K562 (cell line): ENCODE measurements around the gene PHYHD1. TPM values are rescaled to one million over a fixed set of nuclear protein-coding genes. Genes with fewer than 3 reads are reported as not detected.

Source experiments
- ATAC-seq: fragments of 200-7000 bp; cut with Tn5 transposase; 3 replicates; pipeline ENCODE4 v1.9.1; 2020; ENCODE audit warnings: moderate library complexity
- BruUV-seq: library from RNA; stranded (reverse); fragments of 400-500 nt; replicated peaks from 2 replicates; lab custom pipeline; 2021; lab: Mats Ljungman, UMichigan
- CTCF ChIA-PET: fragments of 300-600 bp; formaldehyde crosslinking; extraction: SDS; loops from one replicate; lab custom pipeline; 2021; ENCODE audit warnings: low intra/inter-chr PET ratio; lab: Yijun Ruan, JAX
- POLR2A ChIA-PET: fragments of 300-600, 350-650 bp; sonication (Branson Sonifier 250); formaldehyde crosslinking; extraction: SDS; loops from one replicate; lab custom pipeline; 2021; ENCODE audit warnings: antibody characterized with exemption, inconsistent platforms; lab: Yijun Ruan, JAX
- DNase-seq, 4 experiments: peaks; one replicate each; pipeline versions ENCODE4 v3.0.0 to v3.0.0-alpha.2; 2011 to 2018; ENCODE audit warnings: low spot score in 3 of 4, mixed read lengths in 3 of 4; ENCODE audit errors: extremely low read depth in 1 of 4
- FAIRE-seq: peaks from 2 replicates; lab custom pipeline; 2011; peaks lifted over from hg19 to GRCh38; lab: Jason Lieb, UNC
- H2AFZ ChIP-seq: 2 replicates; pipeline ENCODE4 v1.6.0; 2011; ENCODE audit warnings: low read depth, low read length, control low read depth, inconsistent platforms
- H3K27ac ChIP-seq: fragments of 200-600 bp; 3 replicates; pipeline ENCODE4 v1.8.0; 2011; ENCODE audit warnings: low read depth, mild to moderate bottlenecking, control low read depth, inconsistent platforms, low read length, moderate library complexity, mixed read lengths; ENCODE audit errors: extremely low read depth
- H3K27me3 ChIP-seq, 2 experiments: fragments of 300-600 bp in 1 of 2; 2 replicates in 1 of 2; 3 replicates in 1 of 2; pipeline versions ENCODE4 v1.6.0 to v1.8.0; 2011; ENCODE audit warnings: inconsistent platforms in 2 of 2, low read length in 2 of 2, mild to moderate bottlenecking in 1 of 2, mixed read lengths in 1 of 2, moderate library complexity in 1 of 2; ENCODE audit not compliant: control insufficient read depth in 2 of 2, insufficient read depth in 2 of 2
- H3K36me3 ChIP-seq: fragments of 300-600 bp; 3 replicates; pipeline ENCODE4 v1.8.0; 2011; ENCODE audit warnings: mild to moderate bottlenecking, low read length, inconsistent platforms; ENCODE audit not compliant: control insufficient read depth, insufficient read depth
- H3K4me1 ChIP-seq, 2 experiments: fragments of 200-600 bp in 1 of 2; replicated peaks in 1 of 2; 2 replicates in 1 of 2; 3 replicates in 1 of 2; pipeline versions ENCODE4 v1.5.1 to v1.8.0; 2011; ENCODE audit warnings: inconsistent platforms in 2 of 2, low read length in 2 of 2, mild to moderate bottlenecking in 1 of 2, mixed read lengths in 1 of 2, moderate library complexity in 1 of 2; ENCODE audit not compliant: control insufficient read depth in 2 of 2, insufficient read depth in 2 of 2
- H3K4me2 ChIP-seq: 2 replicates; pipeline ENCODE4 v1.6.1; 2011; ENCODE audit warnings: low read length, control low read depth, inconsistent platforms, mixed read lengths; ENCODE audit not compliant: insufficient read depth
- H3K4me3 ChIP-seq: fragments of 200-600 bp; sonication (generic), shearing (Covaris generic); 2 replicates; pipeline ENCODE4 v1.5.1; 2016; ENCODE audit warnings: control low read depth, inconsistent platforms
- H3K79me2 ChIP-seq: fragments of 200-600 bp; 3 replicates; pipeline ENCODE4 v1.8.0; 2011; ENCODE audit warnings: low read length, inconsistent platforms; ENCODE audit not compliant: control insufficient read depth, insufficient read depth
- H3K9ac ChIP-seq, 2 experiments: 2 replicates each; pipeline versions ENCODE4 v1.6.0 to v1.6.1; 2011; ENCODE audit warnings: low read depth in 2 of 2, low read length in 2 of 2, control low read depth in 1 of 2, inconsistent platforms in 1 of 2, mild to moderate bottlenecking in 1 of 2, mixed read lengths in 1 of 2; ENCODE audit not compliant: insufficient read depth in 1 of 2
- H3K9me1 ChIP-seq: one replicate; pipeline ENCODE4 v1.6.0; 2011; ENCODE audit warnings: inconsistent platforms, mild to moderate bottlenecking, low read length, moderate library complexity; ENCODE audit not compliant: control insufficient read depth, insufficient read depth
- H3K9me3 ChIP-seq: replicated peaks from 2 replicates; pipeline ENCODE4 v1.5.1; 2011; ENCODE audit warnings: low read depth, low read length, inconsistent platforms; ENCODE audit not compliant: control insufficient read depth, insufficient read depth
- H4K20me1 ChIP-seq: replicated peaks from 2 replicates; pipeline ENCODE4 v1.6.1; 2011; ENCODE audit warnings: low read length, inconsistent platforms, mixed read lengths; ENCODE audit not compliant: control insufficient read depth, insufficient read depth
- JUND ChIP-seq, 2 experiments: IDR thresholded peaks; 2 replicates in 1 of 2; 3 replicates in 1 of 2; pipeline ENCODE4 v1.6.1; 2011; ENCODE audit warnings: borderline replicate concordance in 2 of 2, low read depth in 2 of 2, low read length in 2 of 2, improper control_type of control experiment in 1 of 2, missing biosample characterization in 1 of 2, missing genetic modification characterization in 1 of 2, missing genetic modification reagents in 1 of 2
- PHB ChIP-seq: fragments of 250-450 bp; sonication (Bioruptor Pico); IDR thresholded peaks from 2 replicates; pipeline ENCODE4 v1.5.0; 2021
- POLR3G ChIP-seq: IDR thresholded peaks from 2 replicates; pipeline ENCODE4 v1.6.1; 2011; ENCODE audit not compliant: insufficient read length, insufficient replicate concordance; ENCODE audit errors: extremely low read depth
- RBBP5 ChIP-seq: fragments of 200-600 bp; sonication (generic); IDR thresholded peaks from 2 replicates; pipeline ENCODE4 v1.6.1; 2012; ENCODE audit warnings: borderline replicate concordance, mild to moderate bottlenecking, low read length, control low read depth, inconsistent platforms; ENCODE audit not compliant: insufficient read depth, poor library complexity, severe bottlenecking
- RHOXF2B ChIP-seq: fragments of 250-450 bp; sonication (Bioruptor Pico); conservative IDR thresholded peaks from 2 replicates; pipeline ENCODE4 v1.5.1; 2021
- SP2 ChIP-seq: IDR thresholded peaks from 2 replicates; pipeline ENCODE4 v1.6.1; 2011; ENCODE audit warnings: mild to moderate bottlenecking, low read depth, low read length, moderate library complexity; ENCODE audit not compliant: poor library complexity, severe bottlenecking; ENCODE audit errors: extremely low read depth
- TAF7 ChIP-seq: fragments of 450-650 bp; IDR thresholded peaks from 2 replicates; pipeline ENCODE4 v1.6.1; 2016; ENCODE audit warnings: missing genetic modification characterization, missing compliant biosample characterization
- TBP ChIP-seq: optimal IDR thresholded peaks from 2 replicates; pipeline ENCODE3; 2011; ENCODE audit warnings: low read depth, low read length, improper control_type of control experiment
- ZNF239 ChIP-seq: fragments of 250-450 bp; sonication (Bioruptor Pico); IDR thresholded peaks from 2 replicates; pipeline ENCODE4 v1.4.0; 2020; ENCODE audit warnings: mild to moderate bottlenecking
- ZNF311 ChIP-seq: fragments of 250-450 bp; sonication (Bioruptor Pico); IDR thresholded peaks from 2 replicates; pipeline ENCODE4 v1.4.0; 2020; ENCODE audit warnings: mild to moderate bottlenecking, moderate library complexity
- ZNF551 ChIP-seq: fragments of 250-450 bp; sonication (Bioruptor Pico); IDR thresholded peaks from 2 replicates; pipeline ENCODE4 v1.5.0; 2021; ENCODE audit warnings: mild to moderate bottlenecking, moderate library complexity
- ZNF583 ChIP-seq: fragments of 250-450 bp; sonication (Bioruptor Pico); IDR thresholded peaks from 2 replicates; pipeline ENCODE4 v1.4.0; 2020
- WGBS: fragments of 100-300 bp; shearing (Covaris generic); methylation state at CpG from one replicate; pipeline ENCODE4 v1.1.6; 2016; ENCODE audit warnings: low coverage, mixed read lengths; ENCODE audit not compliant: insufficient coverage; ENCODE audit errors: missing lambda C conversion rate; 5-methylcytosine and 5-hydroxymethylcytosine counted together
- in situ Hi-C: fragments of 300-500 bp; cut with MboI; formaldehyde crosslinking; loops from 4 replicates; pipeline ENCODE4 v1.15.0; 2018; ENCODE audit warnings: inconsistent platforms, mixed read lengths
- intact Hi-C: fragments of 100-400 bp; cut with micrococcal nuclease; formaldehyde crosslinking; loops from 2 replicates; pipeline ENCODE4 v1.14.2; 2022
- polyA plus RNA-seq, 8 experiments: library from polyadenylated mRNA; depleted of rRNA in 4 of 8; stranded (reverse) in 5 of 8; unstranded in 3 of 8; fragments of >200 nt; fragmentation: Nextera tagmentation in 2 of 8; fragmentation: Illumina TruSeq in 1 of 8; extraction: Ambion mirVana in 2 of 8; extraction: Trizol in 1 of 8; gene quantifications; 2 replicates each; pipeline versions ENCODE4 v1.2.1 to v1.2.3, GENCODE V29; 2011 to 2014; ENCODE audit warnings: inconsistent platforms in 1 of 8, missing spikeins in 1 of 8
- total RNA-seq, 7 experiments: library from RNA; depleted of rRNA in 6 of 7; stranded (reverse); fragments of >200 nt in 6 of 7; fragmentation: Illumina TruSeq in 2 of 7; extraction: Trizol in 2 of 7; gene quantifications; 2 replicates each; pipeline versions ENCODE4 v1.2.1 to v1.2.3, GENCODE V29; 2011 to 2021; ENCODE audit warnings: low replicate concordance in 1 of 7
- TF ChIP-seq, protein P1 (sequence below), 2 experiments: fragments of 450-650 bp in 1 of 2; sonication (generic) in 1 of 2; formaldehyde crosslinking; conservative IDR thresholded peaks; 2 replicates each; pipeline versions ENCODE4 v1.4.0 to v1.8.1; 2020 to 2022; ENCODE audit warnings: mild to moderate bottlenecking in 1 of 2, missing genetic modification reagents in 1 of 2
- TF ChIP-seq, protein P2 (sequence below): fragments of 250-450 bp; sonication (Bioruptor Pico); IDR thresholded peaks from 2 replicates; pipeline ENCODE4 v1.4.0; 2020

PHYHD1 gene
- total and polyA plus RNA-seq, 9 of the 15 experiments (the other 6 are each of a cell fraction or from before 2014, with no cell fraction given), result 0.36 to 1.3 (median 0.80) TPM

DNA sequence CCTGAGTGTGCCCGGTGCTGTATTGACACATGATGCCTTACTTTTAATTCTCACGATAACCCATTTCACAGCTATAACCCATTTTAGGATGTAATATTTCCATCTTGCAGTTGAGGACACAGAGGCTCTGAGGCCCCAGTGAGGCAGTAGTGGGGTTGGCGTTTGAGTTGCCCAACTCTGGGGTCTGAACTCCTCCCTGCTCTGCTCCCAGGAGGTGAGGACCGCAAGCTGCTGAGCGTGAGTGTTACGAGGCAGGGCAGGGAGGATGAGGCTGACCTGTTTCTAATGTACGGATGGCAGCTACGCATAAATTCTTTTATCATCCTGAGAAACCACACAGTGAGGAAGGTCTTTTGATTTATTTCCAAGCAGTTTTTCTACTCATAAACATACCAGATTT, 27.4 kb upstream of the PHYHD1 start:
- Histone ChIP-seq H3K79me2 (no peaks in the 10 kb centered on the region), H3K9me3 (no peaks in the 10 kb centered on the region), H3K27me3 (no peaks in the 10 kb centered on the region), H3K9me1 (peaks cover 3% of the 10 kb centered on the region), H3K27ac (no peak overlapping the region), H3K4me3 (no peak overlapping the region), H2AFZ (no peak overlapping the region), H3K9ac (0 out of 4 replicates have a peak overlapping the region, but pooled peaks of 1 of the 2 experiments have one; percentile 45), H3K36me3 (peaks cover 53% of the 10 kb centered on the region; the same call in 2 of the 3 replicates), H4K20me1 (0 out of 2 replicates have a peak, but pooled peaks cover under 1% of the 10 kb centered on the region), H3K4me1 (peaks cover 2 to 18% of the 10 kb centered on the region in 2 experiments; a peak in 2 of 5 replicates), H3K4me2 (no peak overlapping the region)
- ATAC-seq (no peak), FAIRE-seq (no peak), DNase-seq (no peak)
- no peak for TF ChIP-seq SP2
- TF ChIP-seq, protein P1, sequence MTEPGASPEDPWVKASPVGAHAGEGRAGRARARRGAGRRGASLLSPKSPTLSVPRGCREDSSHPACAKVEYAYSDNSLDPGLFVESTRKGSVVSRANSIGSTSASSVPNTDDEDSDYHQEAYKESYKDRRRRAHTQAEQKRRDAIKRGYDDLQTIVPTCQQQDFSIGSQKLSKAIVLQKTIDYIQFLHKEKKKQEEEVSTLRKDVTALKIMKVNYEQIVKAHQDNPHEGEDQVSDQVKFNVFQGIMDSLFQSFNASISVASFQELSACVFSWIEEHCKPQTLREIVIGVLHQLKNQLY (CRISPR knock-in tag; conservative IDR thresholded peaks at IDR 0.05), result no peak
- no peak for TF ChIP-seq TAF7 (tag)
- no peak for TF ChIP-seq TBP
- no peak for TF ChIP-seq ZNF311 (CRISPR knock-in tag)
- TF ChIP-seq ZNF239 (CRISPR knock-in tag), result no peak
- TF ChIP-seq RBBP5, result no peak
- no peak for TF ChIP-seq PHB (CRISPR knock-in tag)
- no peak for TF ChIP-seq RHOXF2B (CRISPR knock-in tag)
- TF ChIP-seq, protein P2, sequence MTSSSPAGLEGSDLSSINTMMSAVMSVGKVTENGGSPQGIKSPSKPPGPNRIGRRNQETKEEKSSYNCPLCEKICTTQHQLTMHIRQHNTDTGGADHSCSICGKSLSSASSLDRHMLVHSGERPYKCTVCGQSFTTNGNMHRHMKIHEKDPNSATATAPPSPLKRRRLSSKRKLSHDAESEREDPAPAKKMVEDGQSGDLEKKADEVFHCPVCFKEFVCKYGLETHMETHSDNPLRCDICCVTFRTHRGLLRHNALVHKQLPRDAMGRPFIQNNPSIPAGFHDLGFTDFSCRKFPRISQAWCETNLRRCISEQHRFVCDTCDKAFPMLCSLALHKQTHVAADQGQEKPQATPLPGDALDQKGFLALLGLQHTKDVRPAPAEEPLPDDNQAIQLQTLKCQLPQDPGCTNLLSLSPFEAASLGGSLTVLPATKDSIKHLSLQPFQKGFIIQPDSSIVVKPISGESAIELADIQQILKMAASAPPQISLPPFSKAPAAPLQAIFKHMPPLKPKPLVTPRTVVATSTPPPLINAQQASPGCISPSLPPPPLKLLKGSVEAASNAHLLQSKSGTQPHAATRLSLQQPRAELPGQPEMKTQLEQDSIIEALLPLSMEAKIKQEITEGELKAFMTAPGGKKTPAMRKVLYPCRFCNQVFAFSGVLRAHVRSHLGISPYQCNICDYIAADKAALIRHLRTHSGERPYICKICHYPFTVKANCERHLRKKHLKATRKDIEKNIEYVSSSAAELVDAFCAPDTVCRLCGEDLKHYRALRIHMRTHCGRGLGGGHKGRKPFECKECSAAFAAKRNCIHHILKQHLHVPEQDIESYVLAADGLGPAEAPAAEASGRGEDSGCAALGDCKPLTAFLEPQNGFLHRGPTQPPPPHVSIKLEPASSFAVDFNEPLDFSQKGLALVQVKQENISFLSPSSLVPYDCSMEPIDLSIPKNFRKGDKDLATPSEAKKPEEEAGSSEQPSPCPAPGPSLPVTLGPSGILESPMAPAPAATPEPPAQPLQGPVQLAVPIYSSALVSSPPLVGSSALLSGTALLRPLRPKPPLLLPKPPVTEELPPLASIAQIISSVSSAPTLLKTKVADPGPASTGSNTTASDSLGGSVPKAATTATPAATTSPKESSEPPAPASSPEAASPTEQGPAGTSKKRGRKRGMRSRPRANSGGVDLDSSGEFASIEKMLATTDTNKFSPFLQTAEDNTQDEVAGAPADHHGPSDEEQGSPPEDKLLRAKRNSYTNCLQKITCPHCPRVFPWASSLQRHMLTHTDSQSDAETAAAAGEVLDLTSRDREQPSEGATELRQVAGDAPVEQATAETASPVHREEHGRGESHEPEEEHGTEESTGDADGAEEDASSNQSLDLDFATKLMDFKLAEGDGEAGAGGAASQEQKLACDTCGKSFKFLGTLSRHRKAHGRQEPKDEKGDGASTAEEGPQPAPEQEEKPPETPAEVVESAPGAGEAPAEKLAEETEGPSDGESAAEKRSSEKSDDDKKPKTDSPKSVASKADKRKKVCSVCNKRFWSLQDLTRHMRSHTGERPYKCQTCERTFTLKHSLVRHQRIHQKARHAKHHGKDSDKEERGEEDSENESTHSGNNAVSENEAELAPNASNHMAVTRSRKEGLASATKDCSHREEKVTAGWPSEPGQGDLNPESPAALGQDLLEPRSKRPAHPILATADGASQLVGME, result no peak
- TF ChIP-seq ZNF551, result no peak
- TF ChIP-seq ZNF583 (CRISPR knock-in tag), result no peak
- TF ChIP-seq JUND (IDR thresholded peaks at IDR 0.05; ENCODE audit: borderline replicate concordance, low read depth, low read length), result no peak
- TF ChIP-seq JUND (tag; IDR thresholded peaks at IDR 0.05; ENCODE audit: borderline replicate concordance, low read depth, low read length), result no peak
- no peak for TF ChIP-seq POLR3G
- BruUV-seq, result no TSS peak
- CTCF ChIA-PET, result no interaction called here
- 95% methylated on average over 8 of the region's 8 CpGs for WGBS
- intact Hi-C loops, result no loop called here
- in situ Hi-C loops, result no loop called here
- POLR2A ChIA-PET, result interaction anchor here (0.8 to 1.2 kb wide), 2 partner anchors 9 to 13 kb away, joined by 3 read pairs; no protein-coding TSS in a partner anchor
